HG02571 (cell line): ENCODE measurements around the gene GLS.
"Not testable (repeated sequence)": the region's sequence is repeated elsewhere in the genome, so short reads cannot be mapped to it uniquely, and the experiment has no call there.

ENCODE experiments used
- ATAC-seq: cut with Tn5 transposase; IDR thresholded peaks from one replicate; pipeline ENCODE4 v1.9.1; 2021; ENCODE audit warnings: mild to moderate bottlenecking, moderate library complexity; ENCODE audit not compliant: unreplicated experiment

GLS gene

GRCh38 chr2:190987938-190988337 lies 107.3 kb downstream of the GLS start:
- ATAC-seq = no peak

- no peak for ATAC-seq
Measured at GRCh38 chr2:190988910-190989309, 108.3 kb downstream of the GLS start.

DNA sequence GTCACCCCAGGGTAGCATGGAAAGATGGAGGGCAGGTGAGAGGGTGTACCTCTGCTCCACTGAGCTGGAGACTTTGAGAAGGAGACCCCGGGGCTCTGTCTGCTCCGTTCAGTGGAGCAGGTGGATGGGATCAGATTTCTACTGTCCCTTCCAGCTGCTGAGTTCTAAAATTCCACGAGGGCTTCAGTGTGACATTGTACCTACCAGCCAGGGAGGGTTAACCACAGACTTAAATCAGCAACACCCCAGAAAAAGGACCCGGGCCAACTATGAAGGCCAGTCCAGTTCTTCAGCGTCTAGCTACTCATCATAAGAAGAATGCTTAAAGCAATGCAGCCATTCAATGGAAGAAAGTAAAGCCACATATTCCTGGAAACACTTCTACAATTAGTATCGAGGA lies 109.5 kb downstream of the GLS start:
- no peak for ATAC-seq

- ATAC-seq = no peak
Measured at GRCh38 chr2:190993292-190993643, 112.6 kb downstream of the GLS start.

DNA sequence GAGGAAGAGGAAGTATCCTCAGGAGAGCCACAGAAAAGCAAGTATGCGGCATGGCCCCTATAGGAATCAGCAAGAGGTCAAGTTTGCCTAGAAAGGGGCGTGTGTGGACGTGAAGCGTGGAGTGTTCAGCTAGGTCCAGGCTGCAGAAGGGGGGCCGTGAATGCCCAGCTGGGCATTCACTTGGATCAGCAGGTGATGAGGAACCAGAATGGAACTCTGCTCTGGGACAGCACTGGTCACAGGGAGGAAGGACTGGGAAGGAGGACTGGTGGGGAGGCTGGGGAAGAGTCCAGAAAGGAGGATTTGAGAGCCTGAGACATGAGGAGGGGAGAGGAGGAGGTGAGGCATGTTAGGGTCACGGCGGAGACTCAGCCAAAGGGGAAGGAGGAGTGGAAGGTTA lies 113.5 kb downstream of the GLS start:
- no peak for ATAC-seq

DNA sequence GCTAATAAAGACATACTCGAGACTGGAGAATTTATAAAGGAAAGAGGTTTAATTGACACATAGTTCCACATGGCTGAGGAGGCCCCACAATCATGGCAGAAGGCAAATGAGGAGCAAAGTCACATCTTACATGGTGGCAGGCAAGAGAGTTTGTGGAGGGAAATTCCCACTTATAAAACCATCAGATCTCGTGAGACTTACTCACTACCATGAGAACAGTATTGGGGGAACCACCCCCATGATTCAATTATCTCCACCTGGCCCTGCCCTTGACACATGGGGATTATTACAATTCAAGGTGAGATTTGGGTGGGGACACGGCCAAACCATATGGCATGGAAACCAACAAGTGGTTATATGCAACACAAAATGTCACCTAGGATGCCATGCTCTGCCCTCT lies 114.7 kb downstream of the GLS start:
- ATAC-seq = not testable (repeated sequence)

GRCh38 chr2:190996338-190996946 lies 115.8 kb downstream of the GLS start:
- no peak for ATAC-seq

DNA sequence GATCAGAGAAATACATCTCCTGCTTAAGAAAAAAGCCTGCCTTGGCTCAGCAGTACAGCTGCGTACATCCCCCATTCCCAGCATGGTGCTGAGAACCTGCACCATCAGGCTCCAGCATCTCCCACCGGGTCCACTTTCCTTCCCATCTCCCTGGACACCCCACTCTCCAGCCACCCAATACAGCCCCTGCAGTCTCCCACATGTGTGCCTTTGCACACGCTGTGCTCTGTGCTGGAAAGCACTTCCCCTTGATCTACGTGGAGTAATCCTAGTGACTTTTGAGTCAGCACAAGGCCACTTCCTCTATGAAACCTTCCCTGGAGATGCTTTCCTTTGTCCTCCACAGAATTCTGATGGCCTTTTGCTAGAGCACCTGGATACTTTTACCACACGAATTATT lies 116.3 kb downstream of the GLS start:
- no peak for ATAC-seq

- ATAC-seq = no peak
Measured at GRCh38 chr2:190997526-190998113, 117.0 kb downstream of the GLS start.

DNA sequence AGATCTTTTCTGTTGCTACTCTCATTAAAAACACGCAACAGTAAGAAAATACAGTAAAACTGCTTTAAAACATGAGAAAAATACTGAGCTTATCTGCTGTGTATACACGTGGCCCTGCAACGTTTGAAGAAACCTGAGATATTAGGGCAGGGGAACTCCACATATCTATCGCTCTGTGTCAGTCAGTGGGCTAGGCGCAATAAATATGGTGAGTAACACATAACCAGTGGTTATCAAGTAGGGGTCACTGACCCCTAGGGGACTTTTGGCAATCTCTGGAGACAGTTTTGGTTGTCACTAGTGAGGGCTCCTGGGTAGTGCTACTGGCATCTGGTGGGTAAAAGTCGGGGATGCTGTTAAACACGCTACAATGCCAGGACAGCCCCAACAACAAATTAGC lies 118.4 kb downstream of the GLS start:
- ATAC-seq = no peak

GRCh38 chr2:190999949-191000665 lies 119.5 kb downstream of the GLS start:
- no peak for ATAC-seq

GRCh38 chr2:191001032-191001431 lies 120.4 kb downstream of the GLS start:
- ATAC-seq = no peak

DNA sequence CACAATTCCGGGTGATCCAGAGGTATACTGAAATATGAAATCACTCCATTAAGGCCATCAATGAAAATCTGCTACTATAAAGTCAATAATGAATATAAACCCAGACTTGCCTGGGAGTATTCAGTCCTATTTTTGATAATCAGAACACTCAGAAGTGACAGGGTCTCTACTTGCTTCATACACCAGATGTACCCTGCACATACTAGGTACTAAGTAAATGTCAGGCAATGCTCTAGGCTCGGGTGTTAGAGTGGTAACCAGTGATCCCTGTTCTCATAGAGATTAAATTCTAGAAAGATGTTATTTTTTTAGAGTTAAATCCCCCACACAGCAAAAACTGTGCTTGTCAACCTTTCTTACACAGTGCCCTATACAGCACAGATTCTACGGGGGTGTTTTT lies 121.0 kb downstream of the GLS start:
- ATAC-seq = no peak

- ATAC-seq = no peak
Measured at GRCh38 chr2:191003405-191004309, 123.0 kb downstream of the GLS start.

DNA sequence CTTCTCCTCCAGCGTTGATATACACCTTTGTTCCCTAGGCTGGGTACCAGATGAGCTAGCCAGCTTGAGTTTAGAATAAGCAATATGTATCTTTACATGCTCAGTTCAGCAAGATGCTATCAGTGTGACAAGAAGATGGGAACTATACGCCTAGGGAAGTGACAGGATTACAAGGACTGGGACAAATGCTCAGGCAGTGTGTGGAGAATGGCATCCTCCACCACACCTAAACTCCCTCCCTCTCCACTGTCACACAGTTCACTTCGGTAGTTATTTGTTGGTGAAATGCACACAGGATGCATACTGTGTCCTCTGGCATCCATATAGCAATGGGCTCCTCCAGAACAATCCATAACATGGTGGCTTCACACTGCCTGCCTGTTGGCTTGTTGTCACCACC lies 125.7 kb downstream of the GLS start:
- no peak for ATAC-seq

DNA sequence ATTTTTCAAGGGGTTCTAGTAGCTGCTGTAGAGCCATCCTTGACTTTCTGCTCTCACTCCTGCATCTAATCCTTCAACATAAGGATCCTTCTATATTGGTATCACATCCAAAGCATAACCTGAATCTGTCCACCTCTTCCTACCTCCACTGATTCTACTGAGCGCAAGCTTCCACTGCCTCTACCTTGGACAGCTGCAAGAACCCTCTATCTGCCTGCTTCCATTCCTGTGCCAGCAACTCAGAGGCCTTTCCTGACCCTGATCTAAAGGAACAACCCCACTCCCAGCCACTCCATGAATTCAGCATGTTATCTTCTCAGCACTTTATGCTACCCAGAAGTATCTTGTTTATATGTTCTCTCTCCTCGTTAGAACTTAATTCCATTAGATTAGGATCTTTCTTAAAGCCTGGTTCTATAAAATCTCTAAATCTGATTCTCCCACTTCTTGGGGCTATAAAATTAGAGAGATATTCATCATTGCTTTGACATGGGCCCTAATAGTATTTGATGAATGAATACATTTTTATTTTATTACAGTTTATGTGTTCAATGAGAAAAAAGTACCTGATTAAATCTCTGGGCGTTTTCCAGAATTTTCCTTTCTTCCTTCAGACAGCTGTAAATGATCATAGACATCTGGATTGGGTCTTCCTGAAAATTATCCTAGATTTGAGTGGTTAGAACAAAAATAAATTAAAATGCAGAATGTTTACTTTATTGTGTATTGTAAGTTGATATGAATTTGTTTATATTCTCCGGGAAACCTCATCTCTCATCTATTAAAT lies 126.6 kb downstream of the GLS start:
- ATAC-seq = no peak

GRCh38 chr2:191008286-191008685 lies 127.7 kb downstream of the GLS start:
- no peak for ATAC-seq

DNA sequence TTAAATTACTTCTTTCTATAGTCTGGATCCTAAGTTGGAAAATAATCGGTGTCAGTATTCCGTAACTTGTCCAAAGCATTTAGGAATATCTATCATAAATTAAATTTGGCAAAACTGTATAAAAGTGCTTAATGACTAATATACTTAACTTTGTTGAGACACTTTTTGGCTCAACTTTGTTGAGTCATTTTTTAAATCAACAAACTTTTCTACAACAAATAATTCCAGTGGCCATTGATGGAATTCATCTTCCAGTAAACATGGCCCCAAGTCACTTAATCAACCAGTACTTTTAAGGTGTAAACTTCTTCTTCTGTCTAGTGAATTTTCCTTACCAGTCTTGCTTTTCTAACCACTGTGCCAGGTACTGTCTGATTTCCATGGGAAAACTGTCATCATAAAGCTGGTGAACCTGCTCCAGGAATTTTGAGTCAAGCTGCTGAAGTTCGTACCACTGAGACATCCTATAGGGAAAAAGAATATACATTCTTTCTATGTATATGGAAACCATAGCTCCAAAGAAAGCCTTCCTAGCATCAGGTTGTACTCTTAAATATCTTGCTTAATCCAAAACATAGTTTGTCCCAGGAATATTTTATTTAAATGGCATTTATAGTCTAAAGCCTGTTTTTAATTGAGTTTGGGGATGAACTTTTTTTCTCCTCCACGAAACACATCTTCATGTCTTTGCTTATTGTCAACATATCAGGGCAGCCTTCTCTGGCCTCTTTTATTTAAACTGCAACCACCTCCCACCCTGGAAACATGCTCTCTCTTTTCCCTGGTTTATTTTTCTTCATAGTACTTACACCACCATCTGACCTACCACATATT lies 129.1 kb downstream of the GLS start:
- ATAC-seq = no peak

DNA sequence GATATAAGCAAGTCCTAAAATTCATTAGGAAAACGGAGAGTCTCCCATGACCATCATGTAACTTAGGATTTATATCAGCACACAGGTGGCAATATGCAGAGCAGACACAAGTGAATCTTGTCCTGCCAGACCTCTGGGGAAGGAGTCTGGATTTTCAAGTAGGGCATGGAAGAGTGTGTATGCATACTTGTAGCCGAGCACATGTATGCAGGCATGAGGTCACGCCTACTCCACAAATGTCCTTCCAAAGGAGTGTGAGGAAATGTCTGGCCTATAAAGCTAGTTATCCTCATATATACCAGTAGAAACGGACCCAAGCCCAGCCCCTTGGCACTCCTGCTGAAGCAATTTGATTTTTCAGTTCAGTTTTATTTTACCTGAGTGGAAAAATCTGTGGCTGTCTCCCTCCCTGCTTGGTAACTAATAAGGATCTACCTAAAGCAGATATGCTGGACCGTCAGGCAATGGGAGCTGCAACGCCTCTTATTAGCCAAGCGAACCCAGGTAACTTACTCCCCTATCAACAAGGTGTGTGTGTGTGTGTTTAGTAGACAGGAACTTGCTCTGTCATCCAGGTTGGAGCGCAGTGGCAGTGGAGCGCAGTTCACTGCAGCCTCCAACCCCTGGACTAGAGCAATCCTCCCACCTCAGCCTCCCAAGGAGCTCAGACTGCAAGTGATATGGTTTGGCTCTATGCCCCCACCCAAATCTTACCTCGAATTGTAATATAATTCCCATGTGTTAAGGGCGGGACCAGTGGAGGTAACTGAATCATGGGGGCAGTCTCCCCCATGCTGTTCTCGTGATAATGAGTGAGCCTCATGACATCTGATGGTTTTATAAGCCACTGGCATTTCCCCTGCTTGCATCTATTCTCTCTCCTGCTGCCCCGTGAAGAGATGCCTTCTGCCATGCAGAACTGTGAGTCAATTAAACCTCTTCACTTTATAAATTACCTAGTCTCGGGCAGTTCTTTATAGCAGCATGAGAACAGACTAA lies 130.6 kb downstream of the GLS start:
- ATAC-seq = no peak
